ENCODE data around the gene PIGBOS1. TPM values are rescaled to one million over a fixed set of nuclear protein-coding genes. Genes with fewer than 3 reads are reported as not detected.
"Not testable (repeated sequence)": the region's sequence is repeated elsewhere in the genome, so short reads cannot be mapped to it uniquely, and the experiment has no call there.

PIGBOS1 gene
- total and polyA plus RNA-seq, 8 donors = 3.3 to 14.5 (median 5.4) TPM

DNA sequence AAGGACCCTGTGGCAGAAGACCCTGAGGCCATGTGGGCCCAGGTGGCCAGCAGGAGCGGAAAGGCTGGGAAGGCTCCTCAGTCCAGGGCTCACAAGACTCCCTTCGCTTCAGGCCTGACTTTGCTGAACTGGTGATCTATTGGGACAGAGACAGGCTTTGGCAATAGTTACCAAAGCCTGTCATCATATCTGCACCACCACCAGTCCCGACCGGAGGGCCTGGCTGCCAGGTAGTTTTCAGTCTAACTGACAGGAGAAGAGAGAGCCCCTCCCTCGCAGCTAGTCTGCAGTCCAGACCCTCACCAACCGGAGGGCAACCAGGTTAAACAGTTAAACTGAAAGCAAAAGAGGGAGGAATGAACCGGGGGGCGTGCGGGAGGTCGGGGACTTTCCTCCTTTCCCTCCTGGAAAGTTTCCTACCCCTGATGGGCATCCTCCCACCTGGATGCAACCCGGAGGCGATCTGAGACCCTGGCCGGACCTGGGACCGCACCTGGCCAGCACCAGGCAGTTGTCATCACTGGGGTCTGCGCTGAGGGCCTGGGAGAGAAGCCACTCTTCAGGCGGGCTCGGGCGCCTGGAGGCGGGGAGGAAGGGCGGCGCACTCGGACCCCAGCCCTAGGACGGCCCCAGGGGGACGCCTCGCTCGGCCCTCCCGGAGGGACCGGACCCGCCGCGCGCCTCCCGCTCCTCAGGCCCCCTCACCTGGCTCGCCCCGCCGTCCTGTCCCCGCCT is 29.7 kb downstream of the PIGBOS1 start:
- ATAC-seq (peak; percentile 26 to 44 (median 40)), DNase-seq (peak; percentile 17 to 86 (median 46)), FAIRE-seq (no peak)
- Histone ChIP-seq H3K9me3 (no peaks in the 10 kb centered on the region), H3K4me1 (peaks cover 8 to 18% (median 15%) of the 10 kb centered on the region in 3 donors), H3K27me3 (no peaks in the 10 kb centered on the region), H3K27ac (peak overlapping the region; percentile 86 to 88 (median 88)), H3K36me3 (no peaks in the 10 kb centered on the region), H3K4me3 (peak overlapping the region; percentile 53 to 88 (median 76))
- 1% methylated on average over 37 of the region's 37 CpGs for WGBS, 2 donors
- intact Hi-C loops (cut with DNase I) = no loop called here
- TF ChIP-seq, protein P1, sequence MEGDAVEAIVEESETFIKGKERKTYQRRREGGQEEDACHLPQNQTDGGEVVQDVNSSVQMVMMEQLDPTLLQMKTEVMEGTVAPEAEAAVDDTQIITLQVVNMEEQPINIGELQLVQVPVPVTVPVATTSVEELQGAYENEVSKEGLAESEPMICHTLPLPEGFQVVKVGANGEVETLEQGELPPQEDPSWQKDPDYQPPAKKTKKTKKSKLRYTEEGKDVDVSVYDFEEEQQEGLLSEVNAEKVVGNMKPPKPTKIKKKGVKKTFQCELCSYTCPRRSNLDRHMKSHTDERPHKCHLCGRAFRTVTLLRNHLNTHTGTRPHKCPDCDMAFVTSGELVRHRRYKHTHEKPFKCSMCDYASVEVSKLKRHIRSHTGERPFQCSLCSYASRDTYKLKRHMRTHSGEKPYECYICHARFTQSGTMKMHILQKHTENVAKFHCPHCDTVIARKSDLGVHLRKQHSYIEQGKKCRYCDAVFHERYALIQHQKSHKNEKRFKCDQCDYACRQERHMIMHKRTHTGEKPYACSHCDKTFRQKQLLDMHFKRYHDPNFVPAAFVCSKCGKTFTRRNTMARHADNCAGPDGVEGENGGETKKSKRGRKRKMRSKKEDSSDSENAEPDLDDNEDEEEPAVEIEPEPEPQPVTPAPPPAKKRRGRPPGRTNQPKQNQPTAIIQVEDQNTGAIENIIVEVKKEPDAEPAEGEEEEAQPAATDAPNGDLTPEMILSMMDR (IDR thresholded peaks at IDR 0.05) = no peak

DNA sequence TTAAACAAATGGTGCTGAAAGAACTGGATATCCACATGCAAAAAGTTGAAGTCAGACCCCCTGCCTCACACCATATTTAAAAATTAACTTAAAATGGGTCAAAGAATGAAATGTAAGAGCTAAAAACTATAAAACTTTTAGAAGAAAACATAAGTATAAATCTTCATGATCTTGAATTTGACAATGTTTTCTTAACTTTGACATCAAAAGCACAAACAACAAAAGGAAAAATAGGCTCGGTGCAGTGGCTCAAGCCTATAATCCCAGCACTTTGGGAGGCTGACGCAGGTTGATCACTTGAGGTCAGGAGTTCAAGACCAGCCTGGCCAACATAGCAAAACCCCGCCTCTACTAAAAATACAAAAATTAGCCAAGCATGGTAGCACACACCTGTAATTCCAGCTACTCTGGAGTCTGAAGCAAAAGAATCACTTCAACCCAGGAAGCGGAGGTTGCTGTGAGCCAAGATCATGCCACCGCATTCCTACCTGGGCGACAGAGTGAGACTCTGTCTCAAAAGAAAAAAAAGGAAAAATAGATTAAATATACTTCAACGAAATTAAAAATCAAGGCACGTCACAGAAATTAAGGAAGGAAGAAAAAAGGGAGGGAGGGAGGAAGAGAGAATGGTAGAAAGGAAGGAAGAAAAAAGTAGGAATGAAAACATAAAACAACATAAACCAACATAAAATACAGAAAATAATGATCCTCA is 30.8 kb downstream of the PIGBOS1 start:
- Histone ChIP-seq H3K4me1 (peaks cover 12 to 28% (median 17%) of the 10 kb centered on the region in 3 donors), H3K36me3 (no peaks in the 10 kb centered on the region), H3K4me3 (peak overlapping the region; percentile 53 to 88 (median 76)), H3K9me3 (no peaks in the 10 kb centered on the region), H3K27ac (peak overlapping the region in 2 of 4 donors; percentile 86 to 87), H3K27me3 (no peaks in the 10 kb centered on the region)
- intact Hi-C loops (cut with DNase I) = no loop called here
- TF ChIP-seq, protein P1 (IDR thresholded peaks at IDR 0.05) = no peak
- WGBS, 2 donors = 39 to 80% methylated on average over 8 of the region's 8 CpGs
- no peak for FAIRE-seq
- DNase-seq = no peak
- no peak for ATAC-seq

DNA sequence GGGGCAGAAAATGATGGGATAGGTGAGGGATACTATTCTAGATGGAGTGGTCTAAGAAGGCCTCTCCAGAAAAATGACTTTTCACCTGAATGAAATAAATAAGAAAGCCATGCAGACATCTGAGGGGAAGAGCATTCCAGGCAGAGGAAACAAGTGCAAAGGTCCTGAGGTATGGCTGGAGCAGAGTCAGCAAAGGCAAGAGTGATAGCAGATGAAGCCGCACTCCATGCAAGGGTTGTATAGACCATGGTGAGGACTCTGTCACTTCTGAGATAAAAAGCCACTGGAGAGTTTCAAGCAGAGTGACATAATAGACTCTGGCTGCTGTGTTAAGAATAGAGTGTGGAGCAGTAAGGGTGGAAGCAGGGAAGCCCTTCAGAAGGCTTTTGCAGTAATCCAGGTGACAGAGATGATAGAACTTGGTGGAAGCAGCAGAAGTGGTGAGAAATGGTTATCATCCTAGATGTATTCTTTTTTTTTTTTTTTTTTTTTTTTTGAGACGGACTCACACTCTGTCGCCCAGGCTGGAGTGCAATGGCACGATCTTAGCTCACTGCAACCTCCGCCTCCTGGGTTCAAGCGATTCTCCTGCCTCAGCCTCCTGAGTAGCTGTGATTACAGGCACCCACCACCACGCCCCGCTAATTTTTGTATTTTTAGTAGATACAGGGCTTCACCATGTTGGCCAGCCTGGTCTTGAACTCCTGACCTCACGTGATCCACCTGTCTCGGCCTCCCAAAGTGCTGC is 32.3 kb downstream of the PIGBOS1 start:
- H3K4me3 ChIP-seq; H3K27me3 ChIP-seq; intact Hi-C loops (cut with DNase I); DNase-seq; H3K36me3 ChIP-seq; ATAC-seq; H3K9me3 ChIP-seq; H3K27ac ChIP-seq; FAIRE-seq: not testable (repeated sequence)
- H3K4me1 ChIP-seq = peaks cover 21 to 44% (median 27%) of the 10 kb centered on the region in 3 donors
- 96 to 97% methylated on average over 9 to 10 of the region's 10 CpGs for WGBS, 2 donors

DNA sequence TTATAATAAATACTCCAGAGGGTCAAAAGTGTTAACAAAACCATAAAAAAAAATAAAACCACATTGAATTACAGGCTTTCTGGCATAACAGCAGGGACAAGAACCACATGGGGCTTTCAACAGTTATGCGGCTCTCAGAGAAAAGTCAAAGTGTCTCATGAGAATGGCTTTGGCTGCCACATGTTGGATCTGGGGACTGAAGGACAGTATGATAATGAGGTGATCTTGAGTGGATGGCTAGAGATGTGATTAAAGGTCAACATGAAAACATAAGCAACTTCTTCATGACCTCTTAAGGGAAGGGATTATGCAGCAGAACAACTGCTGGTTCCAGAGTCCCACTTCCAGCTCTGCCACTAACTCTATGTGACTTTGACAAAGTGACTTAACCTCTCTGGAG is 34.5 kb downstream of the PIGBOS1 start:
- 42 to 50% methylated on average over 1 of the region's 1 CpG for WGBS, 2 donors
- FAIRE-seq (no peak), DNase-seq (no peak), ATAC-seq (no peak)
- TF ChIP-seq, protein P1 (IDR thresholded peaks at IDR 0.05) = no peak
- H3K9me3 ChIP-seq = no peaks in the 10 kb centered on the region
- peaks cover 21 to 44% (median 27%) of the 10 kb centered on the region in 3 donors for H3K4me1 ChIP-seq
- no peaks in the 10 kb centered on the region for H3K27me3 ChIP-seq
- no peak overlapping the region for H3K4me3 ChIP-seq
- intact Hi-C loops (cut with DNase I) = loop anchor here in 1 of 3 donors (5.0 kb wide), 1 partner anchor 67 kb away; no protein-coding TSS in a partner anchor
- H3K27ac ChIP-seq = peak overlapping the region; percentile 29 to 72 (median 70)
- H3K36me3 ChIP-seq = no peaks in the 10 kb centered on the region

Data from pancreas (tissue), 10 donors.